Sigmoid colon (tissue), 4 donors: ENCODE results near the gene KRTAP10-3.

Experiments used
- CTCF ChIP-seq, 4 experiments: fragments of 450-650 bp in 3 of 4; fragments of 200-600 bp in 1 of 4; IDR thresholded peaks; one replicate each; pipeline ENCODE4 v1.5.1; 2016 to 2019; ENCODE audit warnings: antibody characterized with exemption in 4 of 4, mild to moderate bottlenecking in 3 of 4, moderate library complexity in 2 of 4
- POLR2A ChIP-seq, 2 donors: fragments of 450-650 bp; IDR thresholded peaks; one replicate each; pipeline ENCODE4 v1.6.1; 2016; ENCODE audit warnings: antibody characterized with exemption in 2 of 2, mild to moderate bottlenecking in 2 of 2, moderate library complexity in 2 of 2
- POLR2AphosphoS5 ChIP-seq, 4 donors: sonication (generic); formaldehyde crosslinking; IDR thresholded peaks; one replicate each; pipeline ENCODE4 v1.6.1; 2017; ENCODE audit warnings: antibody characterized with exemption in 4 of 4

DNA sequence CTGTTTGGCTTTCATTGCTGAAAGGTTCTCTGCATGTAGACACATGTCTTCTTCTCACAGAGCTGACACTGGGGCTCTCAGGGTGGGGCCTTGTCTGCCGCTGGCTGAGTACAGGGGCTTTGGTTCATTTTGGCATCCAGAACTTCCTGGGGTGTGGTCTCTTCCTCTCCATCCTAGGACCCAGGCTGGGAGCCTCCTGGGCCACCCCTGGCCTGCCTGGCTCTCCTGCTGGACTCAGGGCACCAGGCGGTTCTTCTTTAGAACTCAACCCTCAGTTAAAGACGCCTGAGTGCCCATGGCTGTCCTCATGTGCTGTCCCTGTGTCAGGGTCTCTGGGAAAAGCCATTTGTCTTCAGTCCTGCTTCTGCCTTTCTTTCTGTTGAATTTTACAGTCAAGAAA lies 27.3 kb upstream of the KRTAP10-3 start:
- TF ChIP-seq CTCF (IDR thresholded peaks at IDR 0.05) (no peak), POLR2A (IDR thresholded peaks at IDR 0.05) (no peak), POLR2AphosphoS5 (IDR thresholded peaks at IDR 0.05) (no peak)
